ENCODE results near the gene SIRPB1. TPM values are rescaled to one million over a fixed set of nuclear protein-coding genes. Genes with fewer than 3 reads are reported as not detected.

The SIRPB1 gene
- 1.4 and 2.2 TPM in 2 replicates for total RNA-seq

GRCh38 chr20:1619861-1620444, at the start of gene SIRPB1:
Gene SIRPB1, minus strand, starts transcription at chr20:1620009. Its CDS starts 65 bp downstream, at chr20:1619944.

GRCh38 chr20:1657556-1658334, 37.9 kb upstream of the SIRPB1 start, which contains the start of gene SIRPG:
Gene SIRPG, minus strand, starts transcription at chr20:1657779. Its CDS starts 65 bp downstream, at chr20:1657714.

Small RNA genes within 50 kb of the gene (small RNA-seq; reads per million reads assigned to genes)
- gene RN7SL561P (ENCODE audit: low replicate concordance), result not detected

Other genes with a start within 250 kb of the SIRPB1 start
- 168 and 202 TPM in 2 replicates for gene FKBP1A, start 227.0 kb downstream of the SIRPB1 start, total RNA-seq
- 34.4 and 37.9 TPM in 2 replicates for gene NSFL1C, start 153.2 kb downstream of the SIRPB1 start, total RNA-seq
- not detected in 2 replicates for gene SIRPB2, start 128.6 kb downstream of the SIRPB1 start, total RNA-seq
- gene SIRPD, start 62.3 kb downstream of the SIRPB1 start, total RNA-seq, result not detected in 2 replicates
- gene SIRPG, start 37.8 kb upstream of the SIRPB1 start, total RNA-seq, result not detected in 2 replicates

All from placental pericyte (primary cell).